HepG2 (cell line): ENCODE measurements around the gene CALML4. TPM values are rescaled to one million over a fixed set of nuclear protein-coding genes. Genes with fewer than 3 reads are reported as not detected.
"Not testable (repeated sequence)": the region's sequence is repeated elsewhere in the genome, so short reads cannot be mapped to it uniquely, and the experiment has no call there.

Source experiments
- ATAC-seq: fragments of 200-7000 bp; cut with Tn5 transposase; 3 replicates; pipeline ENCODE4 v1.9.1; 2020; ENCODE audit warnings: mild to moderate bottlenecking, moderate library complexity
- BruUV-seq: library from RNA; stranded (reverse); fragments of 400-500 nt; replicated peaks from 2 replicates; lab custom pipeline; 2021; lab: Mats Ljungman, UMichigan
- CTCF ChIA-PET: fragments of 300-600 bp; formaldehyde crosslinking; extraction: SDS; loops from one replicate; lab custom pipeline; 2021; ENCODE audit warnings: low total read pairs, inconsistent platforms, low intra/inter-chr PET ratio; lab: Yijun Ruan, JAX
- POLR2A ChIA-PET: fragments of 350-600 bp; sonication (Branson Sonifier 250); formaldehyde crosslinking; loops from one replicate; lab custom pipeline; 2020; ENCODE audit warnings: antibody characterized with exemption, inconsistent platforms; lab: Yijun Ruan, JAX
- DNase-seq: peaks from one replicate; pipeline ENCODE4 v3.0.0-alpha.2; 2015; ENCODE audit warnings: low spot score
- FAIRE-seq: peaks from 3 replicates; lab custom pipeline; 2011; peaks lifted over from hg19 to GRCh38; lab: Jason Lieb, UNC
- H2AFZ ChIP-seq: one replicate; pipeline ENCODE4 v1.6.1; 2011; ENCODE audit warnings: low read length, inconsistent platforms
- H3K27ac ChIP-seq: fragments of 300-600 bp; 3 replicates; pipeline ENCODE4 v1.8.0; 2011; ENCODE audit warnings: mixed run types, mild to moderate bottlenecking, mixed read lengths, low read length, inconsistent platforms; ENCODE audit not compliant: insufficient read depth; ENCODE audit errors: extremely low read length
- H3K27me3 ChIP-seq, 2 experiments: fragments of 200-600 bp in 1 of 2; 2 replicates in 1 of 2; 3 replicates in 1 of 2; pipeline versions ENCODE4 v1.6.0 to v1.8.0; 2011; ENCODE audit warnings: low read length in 2 of 2, mild to moderate bottlenecking in 2 of 2, moderate library complexity in 2 of 2, inconsistent platforms in 1 of 2; ENCODE audit not compliant: insufficient read depth in 2 of 2, control insufficient read depth in 1 of 2
- H3K36me3 ChIP-seq, 2 experiments: fragments of 200-600 bp in 1 of 2; replicated peaks in 1 of 2; 2 replicates in 1 of 2; 3 replicates in 1 of 2; pipeline versions ENCODE4 v1.5.1 to v1.8.0; 2011; ENCODE audit warnings: low read length in 2 of 2, inconsistent platforms in 1 of 2; ENCODE audit not compliant: insufficient read depth in 2 of 2, control insufficient read depth in 1 of 2
- H3K4me1 ChIP-seq: 2 replicates; pipeline ENCODE4 v1.5.1; 2012; ENCODE audit warnings: low read length, inconsistent platforms; ENCODE audit not compliant: insufficient read depth
- H3K4me2 ChIP-seq: 2 replicates; pipeline ENCODE4 v1.6.0; 2011; ENCODE audit warnings: low read depth, low read length, inconsistent platforms
- H3K4me3 ChIP-seq, 3 experiments: fragments of 200-600 bp in 1 of 3; sonication (generic), shearing (Covaris generic) in 1 of 3; replicated peaks in 1 of 3; 2 replicates each; pipeline ENCODE4 v1.5.1; 2011 to 2016; ENCODE audit warnings: low read length in 3 of 3, inconsistent platforms in 2 of 3, low read depth in 2 of 3, mild to moderate bottlenecking in 2 of 3, control low read depth in 1 of 3, mixed read lengths in 1 of 3; ENCODE audit not compliant: insufficient read depth in 1 of 3
- H3K79me2 ChIP-seq: one replicate; pipeline ENCODE4 v1.6.1; 2011; ENCODE audit warnings: low read length, inconsistent platforms; ENCODE audit not compliant: insufficient read depth
- H3K9ac ChIP-seq: 2 replicates; pipeline ENCODE4 v1.6.0; 2011; ENCODE audit warnings: mild to moderate bottlenecking, low read depth, low read length, inconsistent platforms; ENCODE audit not compliant: insufficient read depth
- H3K9me3 ChIP-seq: 2 replicates; pipeline ENCODE4 v1.5.1; 2012; ENCODE audit warnings: mild to moderate bottlenecking, low read length
- H4K20me1 ChIP-seq: 2 replicates; pipeline ENCODE4 v1.6.0; 2011; ENCODE audit warnings: inconsistent platforms, mild to moderate bottlenecking, low read length, moderate library complexity; ENCODE audit not compliant: insufficient read depth
- AGO1 ChIP-seq: fragments of 200-400 bp; formaldehyde crosslinking; IDR thresholded peaks from 2 replicates; pipeline ENCODE4 v1.6.1; 2017; ENCODE audit warnings: mild to moderate bottlenecking, low read depth, low read length, moderate library complexity; ENCODE audit not compliant: poor library complexity, severe bottlenecking
- AKAP8 ChIP-seq: sonication (generic); formaldehyde crosslinking; IDR thresholded peaks from 2 replicates; pipeline ENCODE4 v1.5.1; 2020; ENCODE audit warnings: mild to moderate bottlenecking, missing genetic modification reagents
- ZHX2 ChIP-seq, 2 experiments: sonication (generic) in 1 of 2; formaldehyde crosslinking in 1 of 2; IDR thresholded peaks; 2 replicates each; pipeline versions ENCODE4 v1.6.1 to v1.9.0; 2014 to 2022; ENCODE audit warnings: antibody characterized with exemption in 1 of 2, borderline replicate concordance in 1 of 2, inconsistent platforms in 1 of 2, low read depth in 1 of 2, missing genetic modification reagents in 1 of 2
- ZNF710 ChIP-seq: sonication (generic); formaldehyde crosslinking; IDR thresholded peaks from 2 replicates; pipeline ENCODE4 v1.5.0; 2020; ENCODE audit warnings: mild to moderate bottlenecking, missing genetic modification reagents, borderline replicate concordance
- ZNF770 ChIP-seq: sonication (generic); formaldehyde crosslinking; IDR thresholded peaks from 2 replicates; pipeline ENCODE4 v1.5.0; 2020; ENCODE audit warnings: mild to moderate bottlenecking, missing genetic modification reagents
- WGBS: methylation state at CpG from one replicate; pipeline ENCODE4 v1.1.6; 2017; ENCODE audit warnings: low lambda C conversion rate; 5-methylcytosine and 5-hydroxymethylcytosine counted together
- in situ Hi-C: cut with HindIII; loops from 2 replicates; pipeline ENCODE4 v1.10.0; 2017; ENCODE audit warnings: low pct_unique_long_range_greater_than_20kb; ENCODE audit not compliant: extremely low pct_ligation_motif_present
- intact Hi-C: fragments of 100-400 bp; cut with micrococcal nuclease; formaldehyde crosslinking; loops from one replicate; pipeline ENCODE4 v1.10.0; 2022; ENCODE audit not compliant: unreplicated experiment
- polyA plus RNA-seq, 8 experiments: library from polyadenylated mRNA; depleted of rRNA in 3 of 8; stranded (reverse) in 7 of 8; unstranded in 1 of 8; fragments of >200 nt; fragmentation: Illumina TruSeq in 4 of 8; extraction: Trizol in 4 of 8; gene quantifications; 2 replicates each; pipeline versions ENCODE4 v1.2.1 to v1.2.3, GENCODE V29; 2011 to 2016; ENCODE audit warnings: low read depth in 4 of 8, missing spikeins in 1 of 8, mixed read lengths in 1 of 8; ENCODE audit not compliant: insufficient read depth in 1 of 8
- total RNA-seq, 5 experiments: library from RNA; depleted of rRNA; stranded (reverse); fragments of >200 nt; fragmentation: Illumina TruSeq; extraction: Trizol; gene quantifications; 2 replicates each; pipeline ENCODE4 v1.2.3, GENCODE V29; 2016; ENCODE audit warnings: low read depth in 1 of 5

The CALML4 gene
- total and polyA plus RNA-seq, 2 of the 13 experiments (the other 11 are each of a cell fraction or from before 2014, with no cell fraction given) = 3.6 to 8.7 TPM

GRCh38 chr15:68225442-68225841 lies 20.3 kb upstream of the CALML4 start:
- BruUV-seq, H3K27me3 ChIP-seq, H2AFZ ChIP-seq, ATAC-seq, H3K4me2 ChIP-seq, CTCF ChIA-PET, in situ Hi-C loops, H3K36me3 ChIP-seq, H3K9me3 ChIP-seq, H3K4me3 ChIP-seq, H4K20me1 ChIP-seq, intact Hi-C loops, H3K9ac ChIP-seq, FAIRE-seq, DNase-seq, POLR2A ChIA-PET, H3K27ac ChIP-seq: not testable (repeated sequence)
- H3K79me2 ChIP-seq = peaks cover 52% of the 10 kb centered on the region
- H3K4me1 ChIP-seq = peaks cover 48% of the 10 kb centered on the region
- TF ChIP-seq ZNF770 (CRISPR knock-in tag) = peak; percentile 34; the same call in 1 of the 2 replicates
- 96% methylated on average over 4 of the region's 4 CpGs for WGBS

GRCh38 chr15:68224546-68225250 lies 19.6 kb upstream of the CALML4 start:
- in situ Hi-C loops = no loop called here
- DNase-seq (no peak), ATAC-seq (no peak), FAIRE-seq (no peak)
- H3K4me3 ChIP-seq = no peak overlapping the region
- ChIA-PET POLR2A (no interaction called here), CTCF (no interaction called here)
- no peak overlapping the region; the same call in 1 of the 2 replicates for H3K4me2 ChIP-seq
- H4K20me1 ChIP-seq = no peaks in the 10 kb centered on the region; the same call in 1 of the 2 replicates
- H3K79me2 ChIP-seq = peaks cover 59% of the 10 kb centered on the region
- peaks cover 40% of the 10 kb centered on the region for H3K4me1 ChIP-seq
- no peak overlapping the region for H3K9ac ChIP-seq
- no peaks in the 10 kb centered on the region; a peak in 1 of 5 replicates for H3K27me3 ChIP-seq
- intact Hi-C loops = no loop called here
- no peaks in the 10 kb centered on the region for H3K9me3 ChIP-seq
- H2AFZ ChIP-seq = no peak overlapping the region
- 95% methylated on average over 3 of the region's 3 CpGs for WGBS
- no TSS peak for BruUV-seq
- H3K27ac ChIP-seq = no peak overlapping the region
- peaks cover 0 to 5% of the 10 kb centered on the region in 2 experiments; a peak in 1 of 5 replicates for H3K36me3 ChIP-seq
- TF ChIP-seq AKAP8 (CRISPR knock-in tag) (no peak), ZNF710 (CRISPR knock-in tag) (no peak), AGO1 (no peak), ZHX2 (IDR thresholded peaks at IDR 0.05; ENCODE audit: low read depth) (no peak), ZHX2 (CRISPR knock-in tag; IDR thresholded peaks at IDR 0.05; ENCODE audit: borderline replicate concordance) (no peak)
